ENCODE results near the gene TPM2. TPM values are rescaled to one million over a fixed set of nuclear protein-coding genes. Genes with fewer than 3 reads are reported as not detected.
A peak's percentile ranks its signal among the peaks of the same experiment; 100 is the strongest.

Gene TPM2
- total and polyA plus RNA-seq, 9 of the 15 experiments (the other 6 are each of a cell fraction or from before 2014, with no cell fraction given): 0.28 to 16.1 (median 4.5) TPM

DNA sequence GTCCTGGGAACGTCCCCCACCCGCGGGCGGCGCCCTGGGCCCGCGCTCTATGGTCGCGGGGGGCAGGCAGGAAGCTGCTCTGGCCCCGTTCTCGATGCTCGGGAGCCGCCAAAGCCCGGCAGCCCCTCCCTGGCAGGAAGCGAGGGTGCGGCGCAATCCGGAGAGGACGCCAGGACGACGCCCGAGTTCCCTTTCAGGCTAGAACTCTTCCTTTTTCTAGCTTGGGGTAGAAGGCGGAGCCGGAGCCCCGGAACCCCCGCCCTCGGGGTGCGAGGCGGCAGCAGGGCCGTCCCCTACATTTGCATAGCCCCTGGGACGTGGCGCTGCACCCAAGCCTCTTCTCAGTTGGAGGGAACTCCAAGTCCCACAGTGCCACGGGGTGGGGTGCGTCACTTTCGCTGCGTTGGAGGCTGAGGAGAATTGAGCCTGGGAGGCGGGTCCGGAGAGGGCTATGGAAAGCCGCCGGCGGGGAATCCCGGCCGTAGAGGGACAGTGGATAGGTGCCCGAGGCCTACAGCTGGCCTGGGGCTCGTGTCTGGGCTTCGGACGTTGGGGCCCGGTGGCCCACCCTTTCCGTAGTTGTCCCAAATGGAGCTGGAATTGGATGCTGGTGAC lies 42.6 kb upstream of the TPM2 start, which contains the start of the genes CREB3 and TLN1 (continued):
- TF ChIP-seq, protein P1, sequence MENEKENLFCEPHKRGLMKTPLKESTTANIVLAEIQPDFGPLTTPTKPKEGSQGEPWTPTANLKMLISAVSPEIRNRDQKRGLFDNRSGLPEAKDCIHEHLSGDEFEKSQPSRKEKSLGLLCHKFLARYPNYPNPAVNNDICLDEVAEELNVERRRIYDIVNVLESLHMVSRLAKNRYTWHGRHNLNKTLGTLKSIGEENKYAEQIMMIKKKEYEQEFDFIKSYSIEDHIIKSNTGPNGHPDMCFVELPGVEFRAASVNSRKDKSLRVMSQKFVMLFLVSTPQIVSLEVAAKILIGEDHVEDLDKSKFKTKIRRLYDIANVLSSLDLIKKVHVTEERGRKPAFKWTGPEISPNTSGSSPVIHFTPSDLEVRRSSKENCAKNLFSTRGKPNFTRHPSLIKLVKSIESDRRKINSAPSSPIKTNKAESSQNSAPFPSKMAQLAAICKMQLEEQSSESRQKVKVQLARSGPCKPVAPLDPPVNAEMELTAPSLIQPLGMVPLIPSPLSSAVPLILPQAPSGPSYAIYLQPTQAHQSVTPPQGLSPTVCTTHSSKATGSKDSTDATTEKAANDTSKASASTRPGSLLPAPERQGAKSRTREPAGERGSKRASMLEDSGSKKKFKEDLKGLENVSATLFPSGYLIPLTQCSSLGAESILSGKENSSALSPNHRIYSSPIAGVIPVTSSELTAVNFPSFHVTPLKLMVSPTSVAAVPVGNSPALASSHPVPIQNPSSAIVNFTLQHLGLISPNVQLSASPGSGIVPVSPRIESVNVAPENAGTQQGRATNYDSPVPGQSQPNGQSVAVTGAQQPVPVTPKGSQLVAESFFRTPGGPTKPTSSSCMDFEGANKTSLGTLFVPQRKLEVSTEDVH (IDR thresholded peaks at IDR 0.05; ENCODE audit: low read depth, partially characterized antibody): peak; percentile 68
- no peak for TF ChIP-seq BMI1 (IDR thresholded peaks at IDR 0.05; ENCODE audit: low read length)
- TF ChIP-seq TAF15 (IDR thresholded peaks at IDR 0.05; ENCODE audit: low read depth, low read length): no peak
- TF ChIP-seq, protein P2, sequence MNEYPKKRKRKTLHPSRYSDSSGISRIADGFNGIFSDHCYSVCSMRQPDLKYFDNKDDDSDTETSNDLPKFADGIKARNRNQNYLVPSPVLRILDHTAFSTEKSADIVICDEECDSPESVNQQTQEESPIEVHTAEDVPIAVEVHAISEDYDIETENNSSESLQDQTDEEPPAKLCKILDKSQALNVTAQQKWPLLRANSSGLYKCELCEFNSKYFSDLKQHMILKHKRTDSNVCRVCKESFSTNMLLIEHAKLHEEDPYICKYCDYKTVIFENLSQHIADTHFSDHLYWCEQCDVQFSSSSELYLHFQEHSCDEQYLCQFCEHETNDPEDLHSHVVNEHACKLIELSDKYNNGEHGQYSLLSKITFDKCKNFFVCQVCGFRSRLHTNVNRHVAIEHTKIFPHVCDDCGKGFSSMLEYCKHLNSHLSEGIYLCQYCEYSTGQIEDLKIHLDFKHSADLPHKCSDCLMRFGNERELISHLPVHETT (CRISPR knock-in tag; conservative IDR thresholded peaks at IDR 0.05 in 1 of 2, IDR thresholded peaks at IDR 0.05 in 1 of 2): peak in 1 of 2 experiments; percentile 97; a peak in 2 of 4 replicates
- TF ChIP-seq, protein P3, sequence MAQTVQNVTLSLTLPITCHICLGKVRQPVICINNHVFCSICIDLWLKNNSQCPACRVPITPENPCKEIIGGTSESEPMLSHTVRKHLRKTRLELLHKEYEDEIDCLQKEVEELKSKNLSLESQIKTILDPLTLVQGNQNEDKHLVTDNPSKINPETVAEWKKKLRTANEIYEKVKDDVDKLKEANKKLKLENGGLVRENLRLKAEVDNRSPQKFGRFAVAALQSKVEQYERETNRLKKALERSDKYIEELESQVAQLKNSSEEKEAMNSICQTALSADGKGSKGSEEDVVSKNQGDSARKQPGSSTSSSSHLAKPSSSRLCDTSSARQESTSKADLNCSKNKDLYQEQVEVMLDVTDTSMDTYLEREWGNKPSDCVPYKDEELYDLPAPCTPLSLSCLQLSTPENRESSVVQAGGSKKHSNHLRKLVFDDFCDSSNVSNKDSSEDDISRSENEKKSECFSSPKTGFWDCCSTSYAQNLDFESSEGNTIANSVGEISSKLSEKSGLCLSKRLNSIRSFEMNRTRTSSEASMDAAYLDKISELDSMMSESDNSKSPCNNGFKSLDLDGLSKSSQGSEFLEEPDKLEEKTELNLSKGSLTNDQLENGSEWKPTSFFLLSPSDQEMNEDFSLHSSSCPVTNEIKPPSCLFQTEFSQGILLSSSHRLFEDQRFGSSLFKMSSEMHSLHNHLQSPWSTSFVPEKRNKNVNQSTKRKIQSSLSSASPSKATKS (CRISPR knock-in tag; IDR thresholded peaks at IDR 0.05): no peak
- peak in 1 of 2 experiments; percentile 76; a peak in 2 of 4 replicates for TF ChIP-seq TEAD1 (CRISPR knock-in tag; IDR thresholded peaks at IDR 0.05)
- TF ChIP-seq ZFP36 (IDR thresholded peaks at IDR 0.05; ENCODE audit: low read depth, low read length, partially characterized antibody): peak; percentile 8
- peak; percentile 84 for TF ChIP-seq CXXC5 (CRISPR knock-in tag; IDR thresholded peaks at IDR 0.05)
- TF ChIP-seq MCM2 (IDR thresholded peaks at IDR 0.05; ENCODE audit: low read depth): no peak
- TF ChIP-seq ZNF282 (CRISPR knock-in tag; IDR thresholded peaks at IDR 0.05): no peak
- TF ChIP-seq CCAR2 (IDR thresholded peaks at IDR 0.05; ENCODE audit: low read depth, low read length): no peak
- TF ChIP-seq TBP (optimal IDR thresholded peaks at IDR 0.05; ENCODE audit: low read depth, low read length): peak; percentile 77
- TF ChIP-seq GABPB1 (CRISPR knock-in tag; IDR thresholded peaks at IDR 0.05): peak; percentile 98
- TF ChIP-seq ZNF347 (CRISPR knock-in tag; IDR thresholded peaks at IDR 0.05; ENCODE audit: low read depth): no peak
- TF ChIP-seq BCOR (IDR thresholded peaks at IDR 0.05): no peak
- TF ChIP-seq SOX6 (IDR thresholded peaks at IDR 0.05): peak; percentile 70
- TF ChIP-seq, protein P4, sequence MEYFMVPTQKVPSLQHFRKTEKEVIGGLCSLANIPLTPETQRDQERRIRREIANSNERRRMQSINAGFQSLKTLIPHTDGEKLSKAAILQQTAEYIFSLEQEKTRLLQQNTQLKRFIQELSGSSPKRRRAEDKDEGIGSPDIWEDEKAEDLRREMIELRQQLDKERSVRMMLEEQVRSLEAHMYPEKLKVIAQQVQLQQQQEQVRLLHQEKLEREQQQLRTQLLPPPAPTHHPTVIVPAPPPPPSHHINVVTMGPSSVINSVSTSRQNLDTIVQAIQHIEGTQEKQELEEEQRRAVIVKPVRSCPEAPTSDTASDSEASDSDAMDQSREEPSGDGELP (CRISPR knock-in tag; IDR thresholded peaks at IDR 0.05; ENCODE audit: borderline replicate concordance): peak; percentile 62
- TF ChIP-seq ZC3H4 (CRISPR knock-in tag; IDR thresholded peaks at IDR 0.05; ENCODE audit: borderline replicate concordance): no peak
